ENCODE measurements around the gene FAM204A. TPM values are rescaled to one million over a fixed set of nuclear protein-coding genes. Genes with fewer than 3 reads are reported as not detected.

The FAM204A gene
- total RNA-seq: 10 to 100 TPM; 32.7 to 38.0 TPM

GRCh38 chr10:118341791-118342637 is at the start of gene FAM204A:
Gene FAM204A, minus strand, starts transcription at chr10:118342324. Its CDS starts 5,909 bp downstream, at chr10:118336415.

Data from melanocyte of skin (primary cell).